Stimulated activated CD8-positive, alpha-beta memory T cell treated with anti-CD3 and anti-CD28 coated beads, Interleukin-12 subunit alpha, Interleukin-12 subunit beta, amount 100 ng/mL, for 24 hours (primary cell): Measurements from ENCODE around the gene FOSL1.

Experiments used
- DNase-seq: peaks from one replicate; pipeline ENCODE4 v3.0.0-alpha.2; 2020; ENCODE audit errors: extremely low read depth

Gene FOSL1

DNA sequence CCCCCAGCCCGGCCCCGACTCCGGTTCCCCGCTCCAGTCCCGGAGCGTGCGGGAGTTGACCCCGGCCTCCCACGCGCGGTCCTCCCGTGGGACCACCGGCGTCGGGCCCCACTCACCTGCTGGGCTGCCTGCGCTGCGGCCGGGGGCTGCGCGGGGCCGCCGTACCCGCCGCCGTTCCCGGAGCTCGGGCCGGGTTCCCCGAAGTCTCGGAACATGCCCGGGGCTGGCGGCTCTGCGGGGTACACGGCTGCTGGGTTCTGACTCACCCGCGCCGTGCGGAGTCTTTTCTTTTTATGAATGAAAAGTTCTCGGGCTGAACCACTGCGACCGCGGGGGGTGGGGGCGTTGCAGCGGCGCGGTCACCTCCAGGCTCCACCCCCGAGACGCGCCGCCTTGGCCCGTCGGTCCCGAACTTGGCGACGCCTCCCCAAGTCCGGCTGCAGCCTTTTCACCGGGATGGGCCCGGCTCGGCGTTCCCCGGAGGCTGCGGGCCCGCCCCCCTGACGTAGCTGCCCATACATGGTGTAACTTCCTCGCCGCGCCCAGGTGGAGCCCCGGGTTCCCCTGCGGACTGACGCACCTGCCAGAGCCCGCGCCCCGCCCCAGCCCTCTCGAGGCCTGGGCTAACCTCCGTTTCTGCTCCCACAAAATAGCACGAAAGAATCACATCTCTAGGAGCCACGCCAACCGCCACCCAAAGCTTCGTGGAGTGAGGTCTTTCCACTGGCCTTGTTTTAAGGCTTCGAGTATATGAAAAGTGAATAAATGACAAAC is at the start of gene FOSL1:
Gene FOSL1 (minus strand): TSS at position 264 of the 774 bp plus-strand sequence. CDS start 49 bp downstream, at position 215.
- peak; percentile 88 for DNase-seq

DNA sequence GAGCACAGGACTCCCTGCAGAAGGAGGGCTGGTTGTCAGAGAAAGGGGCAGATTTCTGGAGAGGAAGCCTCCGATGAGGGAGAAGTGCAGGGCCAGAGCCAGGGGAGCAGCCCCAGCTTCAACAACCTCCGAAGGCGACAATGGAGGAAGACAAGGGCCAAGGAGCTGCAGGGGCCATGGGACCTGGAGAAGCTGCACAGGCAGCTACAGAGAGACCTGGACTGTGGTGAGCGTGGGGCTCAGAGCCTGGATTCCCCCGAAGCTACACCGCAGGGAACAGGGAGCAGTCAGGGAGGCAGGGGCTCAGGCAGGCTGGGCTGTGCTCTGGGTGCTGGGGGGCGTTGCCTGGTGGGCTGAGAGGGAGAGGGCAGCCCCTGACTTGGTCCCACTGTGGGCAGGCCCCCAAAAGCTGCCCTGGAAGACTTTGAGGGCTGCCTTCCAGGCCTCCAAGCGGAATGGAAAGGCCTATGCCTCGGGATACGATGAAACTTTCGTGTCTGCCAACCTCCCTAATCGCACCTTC is 47.5 kb upstream of the FOSL1 start:
- DNase-seq, result no peak

DNA sequence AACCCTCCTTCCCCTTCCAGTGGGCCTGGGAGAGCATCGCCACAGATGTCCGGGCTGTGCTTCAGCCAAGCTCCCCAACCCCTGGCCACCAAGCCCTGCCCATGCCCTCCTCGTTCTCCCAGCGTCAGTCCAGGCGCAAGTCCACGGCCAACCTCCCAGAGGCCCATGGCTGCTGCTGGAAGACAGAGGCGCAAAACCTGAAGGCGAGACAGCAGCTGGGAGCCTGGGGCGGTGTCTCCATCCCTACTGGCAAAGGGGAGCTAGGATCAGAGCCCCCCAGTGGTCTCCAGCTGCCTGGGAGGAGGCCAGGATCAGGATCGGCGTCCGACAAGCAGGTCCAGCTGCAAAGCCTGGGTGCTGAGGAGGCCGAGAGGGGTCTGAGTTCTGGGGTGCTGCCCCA is 46.9 kb upstream of the FOSL1 start:
- DNase-seq, result no peak

DNA sequence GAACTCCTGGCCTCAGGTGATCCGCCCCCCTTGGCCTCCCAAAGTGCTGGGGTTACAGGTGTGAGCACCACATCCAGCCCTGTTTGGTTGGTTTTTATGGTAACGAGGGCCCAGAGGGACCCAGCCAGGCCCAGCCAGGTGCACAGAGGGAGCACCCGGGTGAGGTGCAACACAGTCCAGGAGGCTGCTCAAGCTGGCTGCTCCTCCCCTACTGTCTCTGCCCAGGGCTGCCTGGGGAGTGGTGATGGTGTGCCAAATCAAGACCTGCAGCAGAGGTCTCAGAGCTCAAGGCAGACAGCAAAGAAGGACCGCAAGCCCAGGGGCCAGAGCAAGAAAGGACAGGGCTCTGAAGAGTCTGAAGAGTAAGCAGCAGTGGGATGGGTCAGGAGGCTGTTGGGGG is 46.5 kb upstream of the FOSL1 start:
- DNase-seq, result no peak

DNA sequence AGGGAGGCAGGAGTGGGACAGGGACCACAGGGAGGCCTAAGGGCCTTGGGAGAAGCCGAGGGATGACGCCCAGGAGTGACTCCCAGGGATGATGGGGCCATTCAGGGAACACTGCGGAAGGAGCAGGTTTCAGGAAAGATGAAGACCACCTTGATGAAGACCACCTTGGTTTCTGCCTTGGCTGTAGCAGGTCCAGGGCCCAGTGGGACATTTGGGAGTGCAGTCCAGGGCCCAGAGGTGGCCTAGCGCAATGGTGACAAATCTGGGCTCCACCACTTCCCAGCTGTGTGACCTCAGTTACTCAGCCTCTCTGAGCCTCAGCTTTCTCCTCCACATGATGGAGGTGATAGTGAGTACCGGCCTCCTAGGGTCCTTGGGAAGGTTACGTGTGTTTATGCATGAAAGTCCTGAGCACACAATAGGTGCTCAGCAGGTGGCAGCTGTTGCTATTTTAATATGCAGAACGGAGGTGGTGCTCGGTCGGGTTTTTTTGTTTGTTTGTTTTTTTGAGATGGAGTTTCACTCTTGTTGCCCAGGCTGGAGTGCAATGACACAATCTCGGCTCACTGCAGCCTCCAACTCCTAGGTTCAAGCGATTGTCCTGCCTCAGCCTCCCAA is 45.9 kb upstream of the FOSL1 start:
- DNase-seq, result no peak

DNA sequence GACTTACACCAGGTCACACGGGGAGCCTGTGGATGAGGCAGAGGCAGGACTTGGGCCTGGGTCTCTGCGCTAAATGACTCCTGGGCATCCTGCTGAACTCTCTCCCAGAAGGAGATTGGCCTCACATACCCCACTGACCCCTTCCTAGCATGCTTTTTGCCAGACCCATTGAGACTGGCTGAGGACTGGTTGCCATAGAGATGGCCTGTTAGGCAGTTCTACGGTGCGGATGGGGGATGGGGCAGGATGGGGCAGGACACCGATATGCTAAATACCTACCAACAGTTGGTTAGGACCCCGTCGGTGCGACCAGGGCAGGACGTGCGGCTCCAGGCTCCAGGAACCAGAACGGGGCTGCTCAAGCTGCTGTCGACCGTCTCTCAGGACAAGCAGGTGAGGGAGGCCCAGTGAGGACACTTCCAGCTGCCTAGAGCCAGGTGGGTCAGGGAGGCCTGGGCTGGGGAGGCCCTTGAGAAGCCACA is 45.3 kb upstream of the FOSL1 start, which contains the start of gene TSGA10IP:
Gene TSGA10IP (plus strand): TSS at position 51 of the 482 bp plus-strand sequence. CDS start 196 bp downstream, at position 247.
- DNase-seq, result no peak

DNA sequence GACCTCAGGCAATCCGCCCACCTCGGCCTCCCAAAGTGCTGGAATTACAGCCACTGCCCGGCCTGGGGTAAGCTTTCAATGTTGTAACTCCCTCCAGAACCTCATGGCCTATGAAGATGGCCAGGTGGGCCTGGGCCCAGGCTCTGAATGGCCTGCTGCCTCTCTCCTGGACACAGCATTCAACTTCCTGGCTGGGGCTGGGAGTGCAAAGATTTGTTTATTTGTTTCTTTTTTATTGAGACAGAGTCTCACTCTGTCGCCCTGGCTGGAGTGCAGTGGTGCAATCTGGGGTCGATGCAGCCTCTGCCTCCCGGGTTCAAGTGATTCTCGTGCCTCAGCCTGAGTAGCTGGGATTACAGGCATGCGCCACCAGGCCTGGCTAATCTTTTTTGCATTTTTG is 44.6 kb upstream of the FOSL1 start:
- no peak for DNase-seq

DNA sequence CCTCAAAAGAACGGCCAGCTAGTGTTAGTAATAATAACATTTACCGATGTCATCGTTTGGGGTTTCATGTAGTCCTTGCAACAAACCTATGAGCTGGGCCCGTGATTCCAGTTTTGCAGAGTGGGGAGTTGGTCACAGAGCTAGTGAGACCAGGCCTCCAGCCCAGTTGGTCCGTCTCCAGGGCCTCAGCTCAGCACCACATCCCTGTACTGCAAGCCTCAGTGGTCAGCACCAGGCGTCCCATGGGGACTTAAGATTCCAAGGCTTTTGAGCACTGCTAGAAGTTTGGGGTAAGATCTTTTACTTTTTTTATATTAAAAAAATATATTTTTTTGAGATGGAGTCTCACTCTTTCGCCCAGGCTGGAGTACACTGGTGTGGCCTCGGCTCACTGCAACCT is 44.0 kb upstream of the FOSL1 start:
- DNase-seq, result no peak

DNA sequence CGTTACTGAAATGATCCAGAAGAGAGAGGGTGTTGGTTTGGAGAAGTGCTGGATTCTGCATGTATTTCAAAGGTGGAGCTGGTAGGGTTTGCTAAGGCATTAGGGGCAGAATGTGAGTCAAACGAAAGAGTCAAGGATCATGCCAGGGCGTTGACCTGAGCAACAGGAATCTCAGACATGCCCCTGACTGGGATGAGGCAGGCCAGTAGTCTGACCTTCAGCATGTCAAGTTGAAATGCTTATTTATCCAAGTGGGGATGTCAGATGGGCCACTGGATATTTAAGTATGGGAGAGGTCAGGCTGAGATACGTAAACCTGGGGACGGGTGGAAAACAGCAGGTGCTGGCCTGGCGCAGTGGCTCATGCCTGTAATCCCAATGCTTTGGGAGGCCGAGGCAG is 42.3 kb upstream of the FOSL1 start:
- no peak for DNase-seq

DNA sequence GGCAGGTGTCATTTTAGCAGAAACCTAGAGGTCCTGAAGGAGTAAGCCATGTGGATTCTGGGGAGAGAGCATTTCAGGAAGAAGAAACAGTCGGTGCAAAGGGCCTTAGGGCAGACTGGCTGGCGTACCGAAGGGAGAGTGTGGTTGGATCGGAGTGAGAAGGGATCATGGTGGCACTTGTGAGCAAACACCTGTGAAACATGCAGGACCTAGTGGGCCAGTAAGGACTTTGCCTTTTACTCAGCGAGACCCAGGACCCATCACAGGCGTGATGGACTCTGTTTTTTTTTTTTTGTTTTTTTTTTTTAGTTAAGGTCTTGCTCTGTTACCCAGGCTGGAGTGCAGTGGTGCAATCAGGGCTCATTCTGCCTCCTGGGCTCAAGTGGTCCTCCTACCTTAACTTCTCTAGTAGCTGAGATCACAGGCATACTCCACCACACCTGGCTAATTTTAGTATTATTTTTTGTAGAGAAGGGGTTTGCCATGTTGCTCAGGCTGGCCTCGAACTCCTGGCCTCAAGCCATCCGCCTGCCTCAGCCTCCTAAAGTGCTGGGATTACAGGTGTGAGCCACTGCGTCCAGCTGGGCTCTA is 41.6 kb upstream of the FOSL1 start:
- no peak for DNase-seq

DNA sequence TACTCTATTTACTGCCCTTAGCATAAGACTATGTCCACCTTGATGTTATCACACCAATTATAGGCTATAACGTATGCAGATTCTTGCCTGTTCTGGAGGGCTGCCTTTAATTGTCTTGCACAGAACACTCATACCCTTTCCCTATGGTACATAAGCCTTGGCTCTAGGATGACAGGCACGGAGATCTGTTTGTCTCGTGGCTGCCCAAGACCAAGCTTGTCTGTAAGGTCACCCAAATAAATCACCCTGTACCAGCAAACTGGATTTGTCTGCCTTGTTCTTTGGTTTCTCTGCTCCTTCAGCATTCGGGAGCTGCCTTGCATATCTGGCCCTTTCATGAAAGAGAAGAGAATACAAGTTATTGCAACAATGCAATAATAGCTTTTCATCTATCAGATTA is 37.6 kb upstream of the FOSL1 start:
- DNase-seq, result no peak

DNA sequence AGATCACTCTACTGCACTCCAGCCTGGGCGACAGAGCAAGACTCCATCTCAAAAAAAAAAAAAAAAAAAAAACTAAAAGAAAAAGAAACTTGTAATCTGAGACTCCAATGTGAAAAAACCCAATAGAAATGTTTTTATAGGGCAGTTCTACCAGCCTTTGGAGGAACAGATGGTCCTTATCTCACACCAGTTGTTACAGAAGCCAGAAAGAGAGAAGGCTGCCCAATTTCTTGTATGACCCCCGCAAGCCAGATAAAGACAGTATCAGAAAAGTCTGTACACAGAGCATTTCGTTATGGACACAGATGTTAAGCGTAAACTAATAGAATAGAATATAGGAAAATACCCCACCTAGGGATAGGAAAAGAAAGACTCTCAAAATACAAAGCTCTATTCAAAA is 33.8 kb upstream of the FOSL1 start:
- no peak for DNase-seq

DNA sequence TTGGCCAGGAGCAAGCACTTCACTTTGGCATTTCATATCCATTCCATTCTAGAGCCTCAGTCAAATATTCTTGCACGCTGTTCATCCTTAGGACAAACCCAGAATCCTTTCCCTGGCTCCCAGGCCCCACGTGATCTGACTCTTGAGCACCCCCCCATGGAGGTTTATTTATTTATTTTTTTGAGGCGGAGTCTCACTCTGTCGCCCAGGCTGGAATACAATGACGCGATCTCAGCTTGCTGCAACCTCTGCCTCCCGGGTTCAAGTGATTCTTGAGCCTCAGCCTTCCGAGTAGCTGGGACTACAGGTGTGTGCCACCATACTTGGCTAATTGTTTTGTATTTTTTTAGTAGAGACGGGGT is 32.4 kb upstream of the FOSL1 start:
- no peak for DNase-seq

DNA sequence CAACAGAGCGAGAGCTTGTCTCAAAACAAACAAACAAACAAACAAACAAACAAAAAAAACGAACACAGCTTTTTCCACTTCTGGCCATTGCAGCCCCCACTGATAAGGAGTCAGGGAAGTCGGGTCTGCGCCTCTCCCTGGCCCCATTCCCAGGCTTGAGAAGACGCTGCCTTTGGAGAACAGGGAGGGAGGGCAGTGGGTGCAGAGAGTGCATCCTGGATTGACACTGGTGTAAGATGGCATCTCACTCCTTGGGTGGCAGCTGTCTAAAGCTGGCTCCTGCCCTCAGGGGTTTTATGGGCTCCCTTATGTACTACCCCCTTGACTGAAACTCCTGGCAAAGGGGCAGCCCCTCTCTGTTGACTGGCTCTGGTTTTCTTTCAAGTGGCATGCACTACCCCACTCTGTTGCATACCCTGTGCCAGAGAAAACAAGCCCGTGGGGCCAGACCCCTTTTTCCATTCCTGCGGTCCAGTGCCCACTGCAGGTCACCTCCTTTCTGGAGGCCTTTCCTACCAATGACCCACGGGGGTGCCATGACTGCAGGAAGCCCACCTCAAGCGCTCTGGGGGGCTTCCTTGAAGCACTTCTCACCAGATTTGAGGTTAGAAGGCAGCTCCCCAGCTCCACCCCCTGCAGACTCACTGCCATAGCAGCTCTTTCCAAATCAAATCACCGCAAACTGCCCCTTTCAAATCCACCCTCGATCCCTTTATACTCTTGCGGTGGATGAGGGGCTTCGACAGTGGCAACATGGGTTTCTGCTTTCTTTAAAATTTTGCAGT is 31.8 kb upstream of the FOSL1 start:
- DNase-seq, result no peak

DNA sequence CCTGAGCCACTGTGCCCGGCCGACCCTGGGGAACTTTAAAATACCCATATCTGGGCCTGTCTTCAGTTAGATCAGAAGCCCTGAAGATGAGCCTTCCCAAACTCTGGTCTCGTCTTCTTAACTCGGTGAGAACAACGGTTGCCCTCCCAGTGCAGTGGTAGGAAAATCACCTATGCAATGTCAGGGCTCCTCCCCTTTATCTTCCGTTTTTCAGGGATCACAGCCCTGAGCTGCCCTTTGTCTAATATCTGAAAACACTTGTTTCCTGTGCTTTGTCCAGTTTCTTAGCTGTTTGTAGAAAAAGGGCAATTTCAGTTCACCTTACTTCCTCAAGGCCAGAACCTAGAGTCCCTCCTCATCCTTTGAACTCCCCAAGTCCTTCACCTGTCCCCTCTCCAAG is 28.5 kb upstream of the FOSL1 start:
- no peak for DNase-seq

DNA sequence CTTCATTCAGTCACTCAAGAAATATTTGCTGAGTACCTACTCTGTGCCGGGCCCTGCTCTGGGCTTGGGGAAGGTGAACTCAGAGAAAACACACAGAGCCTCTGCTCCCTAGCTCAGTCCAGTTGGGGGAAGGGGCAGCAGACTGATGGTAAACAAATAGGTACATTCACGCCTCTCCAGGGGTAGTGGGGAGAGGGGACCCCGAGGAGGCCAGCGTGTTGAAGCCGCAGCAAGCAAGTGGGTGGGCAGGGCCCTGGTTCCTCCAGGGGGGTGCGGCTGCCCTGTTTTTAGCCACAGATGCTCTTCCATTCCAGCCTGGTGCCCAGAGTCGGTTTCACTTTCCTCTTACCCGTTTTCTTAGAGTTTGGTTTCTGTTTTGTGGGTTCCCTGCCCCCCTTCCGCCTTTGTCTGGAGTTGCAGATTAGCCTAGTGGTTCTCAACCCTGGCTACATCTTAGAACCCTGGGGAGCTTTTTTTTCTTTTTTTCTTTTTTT is 27.8 kb upstream of the FOSL1 start:
- peak; percentile 36 for DNase-seq

DNA sequence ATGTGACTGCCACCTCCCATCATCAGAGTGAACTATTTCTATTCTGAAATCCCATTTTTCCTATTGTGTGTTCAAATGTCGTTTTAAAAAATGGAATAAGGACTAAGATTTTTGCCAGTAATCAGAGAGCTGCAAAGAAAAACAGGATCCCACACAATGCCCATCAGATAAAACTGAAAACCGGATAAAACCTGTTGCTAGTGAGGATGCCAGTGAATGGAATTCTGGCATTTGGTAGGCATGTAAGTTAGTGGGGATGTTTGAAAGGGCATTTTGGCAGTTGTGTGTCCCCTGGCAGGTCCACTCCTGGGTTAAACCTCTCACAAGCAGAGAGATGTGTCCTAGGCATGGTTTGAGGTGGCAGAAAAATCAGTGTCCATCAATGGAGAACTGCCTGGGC is 25.2 kb upstream of the FOSL1 start:
- no peak for DNase-seq

DNA sequence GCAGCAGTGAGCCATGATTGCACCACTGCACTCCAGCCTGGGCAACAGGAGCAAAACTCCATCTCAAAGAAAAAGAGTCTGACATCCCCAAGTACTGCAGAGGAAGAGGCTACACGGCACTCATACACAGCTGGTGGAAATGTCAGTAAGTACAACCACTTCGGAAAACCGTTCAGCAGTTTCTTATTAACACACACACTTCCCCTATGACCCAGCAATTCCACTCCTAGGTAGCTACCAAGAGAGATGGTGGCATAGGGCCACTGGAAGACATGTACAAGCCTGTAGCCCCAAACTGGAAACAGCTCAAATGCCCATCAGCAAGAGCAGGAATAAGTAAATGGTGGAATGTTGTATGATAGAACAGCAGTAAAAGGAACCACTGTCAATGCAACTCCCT is 22.4 kb upstream of the FOSL1 start:
- DNase-seq, result no peak

DNA sequence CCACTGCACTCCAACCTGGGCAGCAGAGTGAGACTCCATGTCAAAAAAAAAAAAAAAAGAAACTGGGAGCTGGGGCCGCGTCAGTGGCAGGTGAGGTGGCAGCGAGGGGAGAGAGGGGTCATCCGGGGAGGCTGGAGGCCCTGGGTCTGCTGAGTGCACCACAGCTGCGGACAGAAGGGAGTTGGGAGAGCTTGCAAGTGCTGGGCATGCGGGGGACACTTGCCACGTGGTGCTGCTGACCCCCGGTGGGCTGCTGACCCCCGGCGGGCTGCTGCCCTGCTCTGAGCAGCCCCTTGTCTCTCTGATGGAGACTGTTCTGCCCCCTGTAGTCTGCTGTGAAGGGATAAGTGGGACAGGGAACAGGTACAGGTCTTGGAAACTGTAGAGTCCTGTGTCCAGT is 21.7 kb upstream of the FOSL1 start:
- DNase-seq, result no peak

DNA sequence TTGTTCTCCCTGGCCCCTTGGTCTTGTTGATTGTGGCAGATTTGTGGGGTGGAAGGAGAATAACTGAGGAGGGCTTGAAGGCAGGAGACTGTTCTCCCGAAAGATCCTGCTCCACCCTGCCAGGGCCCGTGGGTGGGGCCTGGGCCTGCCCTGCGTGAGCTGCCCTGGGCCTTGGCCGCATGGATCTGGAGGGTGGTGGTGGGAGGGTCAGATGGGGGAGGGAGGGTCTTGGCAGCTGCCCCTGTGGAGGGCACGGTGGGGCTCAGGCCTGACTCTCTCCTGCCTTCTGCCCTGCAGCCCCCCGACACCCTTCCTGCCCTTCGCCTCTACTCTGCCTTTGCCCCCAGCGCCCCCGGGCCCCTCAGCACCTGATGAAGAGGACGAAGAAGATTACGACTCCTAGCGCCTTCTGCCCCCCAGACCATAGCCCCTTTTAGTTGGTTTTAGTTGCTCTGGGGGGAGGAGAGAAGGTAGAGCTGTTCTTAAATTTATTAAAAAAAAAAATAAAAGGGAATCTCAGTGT is 20.9 kb upstream of the FOSL1 start:
- DNase-seq, result no peak

DNA sequence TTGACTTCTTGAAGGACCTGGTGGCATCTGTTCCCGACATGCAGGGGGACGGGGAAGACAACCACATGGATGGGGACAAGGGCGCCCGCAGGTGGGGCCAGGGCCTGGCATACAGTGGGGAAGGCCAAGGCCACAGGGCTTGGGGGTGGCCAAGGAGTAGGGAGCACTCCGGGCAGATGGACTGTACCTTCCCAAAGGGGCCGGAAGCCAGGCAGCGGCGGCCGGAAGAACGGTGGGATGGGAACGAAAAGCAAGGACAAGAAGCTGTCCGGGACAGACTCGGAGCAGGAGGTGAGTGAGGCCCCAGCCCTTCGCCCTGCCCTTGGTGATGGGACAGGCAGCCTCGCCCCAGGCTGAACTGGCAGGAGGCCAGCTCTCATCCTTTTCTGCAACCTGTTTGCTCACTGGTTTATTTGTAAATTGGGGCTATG is 20.2 kb upstream of the FOSL1 start:
- no peak for DNase-seq
